Cerebellar nuclear complex (tissue), 1 donor: ENCODE results near the gene MORN2.
A peak's percentile ranks its signal among the peaks of the same experiment; 100 is the strongest.
"Not testable (repeated sequence)": the region's sequence is repeated elsewhere in the genome, so short reads cannot be mapped to it uniquely, and the experiment has no call there.

Source experiments
- DNase-seq, 2 experiments: peaks; one replicate each; lab custom pipeline; 2025; lab: John Stamatoyannopoulos, UW

The MORN2 gene

GRCh38 chr2:38875576-38876367, at the start of gene MORN2, which contains the start of gene DHX57:
Gene MORN2 (plus strand): TSS chr2:38875976.
Gene DHX57 (minus strand): TSS chr2:38875934. CDS start chr2:38868405, 7,529 bp downstream.
- DNase-seq: peak in 1 of 2 experiments; percentile 67

- DNase-seq: not testable (repeated sequence)
Observed at GRCh38 chr2:38827539-38828145, 48.1 kb upstream of the MORN2 start.

GRCh38 chr2:38828460-38828859, 47.3 kb upstream of the MORN2 start:
- no peak for DNase-seq

- DNase-seq: no peak
Observed at GRCh38 chr2:38829971-38830370, 45.8 kb upstream of the MORN2 start.

GRCh38 chr2:38830526-38831159, 45.1 kb upstream of the MORN2 start:
- DNase-seq: no peak

GRCh38 chr2:38835015-38835601, 40.7 kb upstream of the MORN2 start:
- DNase-seq: no peak

GRCh38 chr2:38835990-38836389, 39.8 kb upstream of the MORN2 start:
- no peak for DNase-seq

GRCh38 chr2:38836791-38837190, 39.0 kb upstream of the MORN2 start:
- DNase-seq: no peak

- DNase-seq: no peak
Observed at GRCh38 chr2:38850045-38850444, 25.7 kb upstream of the MORN2 start.

GRCh38 chr2:38856165-38856564, 19.6 kb upstream of the MORN2 start:
- no peak for DNase-seq

- DNase-seq: no peak
Observed at GRCh38 chr2:38862476-38862875, 13.3 kb upstream of the MORN2 start.

GRCh38 chr2:38863061-38863695, 12.6 kb upstream of the MORN2 start:
- no peak for DNase-seq

- no peak for DNase-seq
Observed at GRCh38 chr2:38866773-38867443, 8.9 kb upstream of the MORN2 start.

GRCh38 chr2:38871432-38871831, 4.3 kb upstream of the MORN2 start:
- DNase-seq: no peak

GRCh38 chr2:38873763-38874162, 2.0 kb upstream of the MORN2 start:
- no peak for DNase-seq

GRCh38 chr2:38875227-38875575, 575 bp upstream of the MORN2 start:
- no peak for DNase-seq

GRCh38 chr2:38876407-38876806, 631 bp downstream of the MORN2 start:
- no peak for DNase-seq

- DNase-seq: no peak
Observed at GRCh38 chr2:38886063-38886462, 10.3 kb downstream of the MORN2 start.

- no peak for DNase-seq
Observed at GRCh38 chr2:38887347-38887746, 11.6 kb downstream of the MORN2 start.

GRCh38 chr2:38887902-38888554, 12.3 kb downstream of the MORN2 start:
- no peak for DNase-seq

- DNase-seq: no peak
Observed at GRCh38 chr2:38889045-38889444, 13.3 kb downstream of the MORN2 start.
